Measurements from ENCODE around the gene DUSP28. TPM values are rescaled to one million over a fixed set of nuclear protein-coding genes. Genes with fewer than 3 reads are reported as not detected.

The DUSP28 gene
- total RNA-seq, 4 donors from 2014 or later: 6.3 to 10.4 (median 8.3) TPM

DNA sequence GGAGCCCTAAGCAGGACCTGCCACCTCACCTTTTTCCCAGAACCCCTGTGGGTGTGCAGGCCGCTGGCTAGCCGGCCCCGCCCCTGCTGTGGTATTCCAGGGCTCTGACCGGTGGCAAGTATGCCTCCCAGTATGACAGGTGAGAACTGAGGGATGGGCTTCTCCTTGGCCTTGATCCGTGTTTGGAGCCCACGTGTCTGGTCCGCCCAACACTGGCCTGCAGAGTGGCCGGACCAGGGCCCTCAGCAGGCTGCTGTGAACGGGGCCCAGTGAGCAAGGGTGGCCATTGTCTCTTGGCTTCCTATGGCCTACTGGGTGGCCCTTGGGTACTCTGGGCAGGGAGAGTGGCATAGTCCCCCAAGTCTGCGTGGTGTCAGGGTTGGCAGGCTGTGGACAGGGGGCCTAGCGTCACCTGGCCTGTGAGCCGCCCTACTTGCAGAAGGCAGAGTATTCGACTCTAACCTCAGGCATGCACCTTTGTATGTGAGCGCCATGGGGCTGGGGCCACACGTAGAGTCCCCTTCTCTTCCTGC lies 9.9 kb downstream of the DUSP28 start:
- Histone ChIP-seq H3K9me3 (no peaks in the 10 kb centered on the region), H3K36me3 (peaks cover 36% of the 10 kb centered on the region), H3K27me3 (no peaks in the 10 kb centered on the region), H3K27ac (no peak overlapping the region), H3K4me1 (peaks cover 67% of the 10 kb centered on the region), H3K4me3 (peak overlapping the region; percentile 61)
- DNase-seq (ENCODE audit: low spot score in 2 of 2): peak; percentile 48 to 71
- WGBS: 90% methylated on average over 2 of the region's 15 CpGs
- TF ChIP-seq EP300 (IDR thresholded peaks at IDR 0.05) (no peak), POLR2A (IDR thresholded peaks at IDR 0.05) (no peak), POLR2AphosphoS5 (IDR thresholded peaks at IDR 0.05) (no peak)
- TF ChIP-seq, protein P1, sequence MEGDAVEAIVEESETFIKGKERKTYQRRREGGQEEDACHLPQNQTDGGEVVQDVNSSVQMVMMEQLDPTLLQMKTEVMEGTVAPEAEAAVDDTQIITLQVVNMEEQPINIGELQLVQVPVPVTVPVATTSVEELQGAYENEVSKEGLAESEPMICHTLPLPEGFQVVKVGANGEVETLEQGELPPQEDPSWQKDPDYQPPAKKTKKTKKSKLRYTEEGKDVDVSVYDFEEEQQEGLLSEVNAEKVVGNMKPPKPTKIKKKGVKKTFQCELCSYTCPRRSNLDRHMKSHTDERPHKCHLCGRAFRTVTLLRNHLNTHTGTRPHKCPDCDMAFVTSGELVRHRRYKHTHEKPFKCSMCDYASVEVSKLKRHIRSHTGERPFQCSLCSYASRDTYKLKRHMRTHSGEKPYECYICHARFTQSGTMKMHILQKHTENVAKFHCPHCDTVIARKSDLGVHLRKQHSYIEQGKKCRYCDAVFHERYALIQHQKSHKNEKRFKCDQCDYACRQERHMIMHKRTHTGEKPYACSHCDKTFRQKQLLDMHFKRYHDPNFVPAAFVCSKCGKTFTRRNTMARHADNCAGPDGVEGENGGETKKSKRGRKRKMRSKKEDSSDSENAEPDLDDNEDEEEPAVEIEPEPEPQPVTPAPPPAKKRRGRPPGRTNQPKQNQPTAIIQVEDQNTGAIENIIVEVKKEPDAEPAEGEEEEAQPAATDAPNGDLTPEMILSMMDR (IDR thresholded peaks at IDR 0.05): no peak

DNA sequence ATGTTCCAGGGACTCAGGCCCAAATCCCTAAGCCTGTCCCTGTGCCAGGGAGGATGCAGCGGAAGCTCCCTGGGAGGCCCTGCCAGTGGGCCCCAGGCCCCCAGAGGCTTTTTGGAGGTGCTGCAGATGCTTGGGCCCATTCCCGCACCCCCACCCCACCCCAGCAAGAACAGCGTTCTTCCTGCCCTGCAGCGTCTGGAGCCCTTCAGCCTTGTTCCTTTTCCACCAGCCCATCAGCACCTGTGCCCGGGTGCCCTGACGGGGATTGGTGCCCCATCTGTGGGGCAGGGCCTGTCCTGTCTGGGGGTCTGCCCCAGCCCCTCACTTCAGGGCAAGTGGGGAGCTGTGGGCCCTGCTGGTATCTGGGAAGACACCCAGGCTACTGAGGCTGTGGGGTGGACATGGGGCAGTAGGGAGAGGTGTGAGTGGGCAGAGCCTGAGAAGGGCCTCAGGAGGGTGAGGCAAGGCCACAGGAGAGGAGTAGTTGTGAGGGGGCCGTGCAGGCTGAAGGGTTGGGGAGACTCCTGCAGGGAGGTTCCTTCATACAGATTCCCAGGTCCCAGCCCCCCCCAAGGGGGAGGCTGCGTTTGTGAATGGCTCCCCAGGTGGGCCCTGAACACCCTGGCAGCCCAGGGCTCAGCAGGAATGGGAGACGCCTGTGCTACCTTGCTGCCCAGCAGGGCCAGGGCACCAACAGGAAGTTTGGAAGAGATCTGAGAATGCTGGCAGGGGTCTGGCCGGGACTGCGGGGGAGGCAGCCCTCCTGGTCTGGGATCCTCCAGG lies 10.6 kb downstream of the DUSP28 start:
- peaks cover 43% of the 10 kb centered on the region for H3K36me3 ChIP-seq
- peaks cover 67% of the 10 kb centered on the region for H3K4me1 ChIP-seq
- no peak for TF ChIP-seq EP300 (IDR thresholded peaks at IDR 0.05)
- no peak for TF ChIP-seq POLR2A (IDR thresholded peaks at IDR 0.05)
- no peak for TF ChIP-seq POLR2AphosphoS5 (IDR thresholded peaks at IDR 0.05)
- TF ChIP-seq, protein P1 (IDR thresholded peaks at IDR 0.05): no peak
- peak; percentile 48 to 77 for DNase-seq (ENCODE audit: low spot score in 2 of 2)
- no peak overlapping the region for H3K27ac ChIP-seq
- 80% methylated on average over 1 of the region's 11 CpGs for WGBS
- H3K27me3 ChIP-seq: no peaks in the 10 kb centered on the region
- no peak overlapping the region for H3K4me3 ChIP-seq
- no peaks in the 10 kb centered on the region for H3K9me3 ChIP-seq

DNA sequence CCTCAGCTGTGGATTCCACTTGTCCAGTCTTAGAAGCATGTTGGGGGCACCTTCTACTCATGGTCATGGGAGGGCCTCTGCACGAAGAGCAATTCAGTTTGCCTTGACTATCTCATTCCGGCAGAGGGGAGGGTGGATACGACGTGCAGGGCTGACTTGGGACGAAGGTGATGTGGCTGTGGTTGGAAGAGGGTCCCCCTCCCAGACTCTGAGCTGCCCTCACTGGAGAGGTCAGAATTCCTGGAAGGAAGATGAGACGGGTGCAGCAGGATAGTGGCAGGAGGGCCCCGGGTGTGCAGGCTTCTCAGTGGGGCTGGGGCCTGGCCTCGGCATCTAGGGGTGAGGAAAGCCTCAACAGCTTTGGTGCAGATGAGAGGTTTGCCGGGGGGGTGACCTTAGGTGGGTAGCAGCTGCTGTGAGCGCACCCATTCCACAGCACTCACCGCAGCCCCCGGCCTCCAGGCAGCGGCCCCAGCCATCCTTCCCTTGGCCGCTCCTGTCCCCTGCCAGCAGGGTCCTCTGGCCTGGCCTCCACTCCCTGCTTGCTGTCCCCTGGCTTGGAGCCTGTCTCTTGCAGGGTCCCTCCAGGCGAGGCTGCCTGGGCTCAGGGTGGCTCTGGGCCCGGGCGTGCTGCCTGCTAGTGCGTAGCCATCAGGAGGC lies 11.3 kb downstream of the DUSP28 start:
- Histone ChIP-seq H3K9me3 (no peaks in the 10 kb centered on the region), H3K36me3 (peaks cover 50% of the 10 kb centered on the region), H3K4me3 (no peak overlapping the region), H3K27me3 (no peaks in the 10 kb centered on the region), H3K27ac (no peak overlapping the region), H3K4me1 (peaks cover 67% of the 10 kb centered on the region)
- WGBS: 84% methylated on average over 14 of the region's 18 CpGs
- no peak for TF ChIP-seq POLR2A (IDR thresholded peaks at IDR 0.05)
- TF ChIP-seq EP300 (IDR thresholded peaks at IDR 0.05): no peak
- no peak for TF ChIP-seq POLR2AphosphoS5 (IDR thresholded peaks at IDR 0.05)
- TF ChIP-seq, protein P1 (IDR thresholded peaks at IDR 0.05): no peak
- peak in 1 of 2 donors; percentile 58 for DNase-seq (ENCODE audit: low spot score in 2 of 2)

DNA sequence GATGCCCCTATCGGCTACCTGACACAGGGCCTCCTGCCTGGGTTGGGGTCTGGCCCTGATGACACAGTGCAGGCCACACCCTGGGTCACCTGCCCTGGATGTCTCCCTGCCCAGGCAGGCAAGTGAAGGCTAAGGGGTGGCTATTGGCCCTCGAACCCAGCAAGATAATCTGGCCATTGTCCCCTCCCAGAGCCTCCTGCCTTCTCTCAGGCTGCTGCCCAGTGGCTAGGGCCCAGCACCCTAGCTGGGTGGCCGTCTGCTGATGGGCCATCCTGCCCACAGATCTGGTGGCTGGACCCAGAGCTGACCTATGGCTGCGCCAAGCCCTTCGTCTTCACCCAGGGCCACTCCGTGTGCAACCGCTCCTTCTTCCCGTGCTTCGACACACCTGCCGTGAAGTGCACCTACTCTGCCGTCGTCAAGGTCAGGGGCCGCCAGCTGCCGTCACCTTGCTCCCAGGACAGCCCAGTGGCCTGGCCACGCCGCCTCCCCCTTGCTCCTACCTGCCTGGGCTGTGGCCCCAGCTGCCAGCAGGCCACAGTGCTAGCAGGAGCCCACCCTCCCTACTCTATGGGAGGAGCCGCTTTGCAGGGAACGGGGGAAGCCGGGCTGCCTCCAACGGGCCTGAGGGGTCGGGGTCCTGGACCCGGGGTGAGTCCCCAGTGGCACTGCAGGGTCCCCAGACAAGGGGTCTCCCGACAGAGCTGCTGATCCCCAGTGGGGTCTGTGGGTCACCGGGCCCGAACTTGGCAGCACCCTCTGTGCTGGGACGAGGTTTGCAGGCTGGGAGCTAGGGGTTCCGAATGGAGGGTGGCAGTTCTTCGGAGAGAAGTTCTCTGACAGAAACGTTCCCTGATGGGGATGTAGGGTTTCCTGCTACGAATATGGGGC lies 12.2 kb downstream of the DUSP28 start:
- 93% methylated on average over 20 of the region's 30 CpGs for WGBS
- Histone ChIP-seq H3K4me1 (peaks cover 62% of the 10 kb centered on the region), H3K36me3 (peaks cover 59% of the 10 kb centered on the region), H3K27me3 (no peaks in the 10 kb centered on the region), H3K27ac (no peak overlapping the region), H3K4me3 (no peak overlapping the region), H3K9me3 (no peaks in the 10 kb centered on the region)
- peak in 1 of 2 donors; percentile 68 for DNase-seq (ENCODE audit: low spot score in 2 of 2)
- TF ChIP-seq POLR2AphosphoS5 (IDR thresholded peaks at IDR 0.05) (no peak), EP300 (IDR thresholded peaks at IDR 0.05) (no peak), POLR2A (IDR thresholded peaks at IDR 0.05) (no peak)
- TF ChIP-seq, protein P1 (IDR thresholded peaks at IDR 0.05): no peak
